ENCODE results near the gene CASK. TPM values are rescaled to one million over a fixed set of nuclear protein-coding genes. Genes with fewer than 3 reads are reported as not detected.

The CASK gene
- total and polyA plus RNA-seq, 2 of the 13 experiments (the other 11 are each of a cell fraction or from before 2014, with no cell fraction given), result 14.5 to 16.0 TPM

DNA sequence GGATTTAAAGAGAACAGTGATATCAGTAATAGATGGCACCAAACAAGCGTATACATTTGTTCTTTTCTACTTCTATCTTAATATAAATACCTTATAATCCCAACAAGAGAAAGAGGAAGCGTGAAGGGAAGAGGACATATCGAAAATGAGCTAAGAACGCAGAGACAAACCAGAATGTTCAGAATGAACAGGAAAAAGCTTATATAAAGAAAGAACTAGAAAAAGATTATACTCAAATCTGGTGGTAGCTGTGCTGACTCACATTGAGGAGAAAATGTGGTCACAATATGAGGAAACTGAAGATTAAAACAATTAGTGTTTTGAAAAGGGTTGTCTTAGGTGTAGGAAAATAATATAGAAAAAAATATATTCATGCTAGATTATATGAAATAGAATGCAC lies 236.6 kb downstream of the CASK start (continued):
- no peak for TF ChIP-seq ZNF382 (CRISPR knock-in tag; IDR thresholded peaks at IDR 0.05; ENCODE audit: borderline replicate concordance)
- TF ChIP-seq MZF1 (CRISPR knock-in tag; IDR thresholded peaks at IDR 0.05; ENCODE audit: borderline replicate concordance), result no peak
- no peak for TF ChIP-seq CHCHD3 (CRISPR knock-in tag; IDR thresholded peaks at IDR 0.05)
- TF ChIP-seq SIN3A (IDR thresholded peaks at IDR 0.05; ENCODE audit: borderline replicate concordance, low read depth, low read length), result no peak
- no peak for TF ChIP-seq ARID2 (CRISPR knock-in tag; IDR thresholded peaks at IDR 0.05; ENCODE audit: borderline replicate concordance)
- TF ChIP-seq BHLHE40 (IDR thresholded peaks at IDR 0.05; ENCODE audit: low read length), result no peak
- TF ChIP-seq, protein P1, sequence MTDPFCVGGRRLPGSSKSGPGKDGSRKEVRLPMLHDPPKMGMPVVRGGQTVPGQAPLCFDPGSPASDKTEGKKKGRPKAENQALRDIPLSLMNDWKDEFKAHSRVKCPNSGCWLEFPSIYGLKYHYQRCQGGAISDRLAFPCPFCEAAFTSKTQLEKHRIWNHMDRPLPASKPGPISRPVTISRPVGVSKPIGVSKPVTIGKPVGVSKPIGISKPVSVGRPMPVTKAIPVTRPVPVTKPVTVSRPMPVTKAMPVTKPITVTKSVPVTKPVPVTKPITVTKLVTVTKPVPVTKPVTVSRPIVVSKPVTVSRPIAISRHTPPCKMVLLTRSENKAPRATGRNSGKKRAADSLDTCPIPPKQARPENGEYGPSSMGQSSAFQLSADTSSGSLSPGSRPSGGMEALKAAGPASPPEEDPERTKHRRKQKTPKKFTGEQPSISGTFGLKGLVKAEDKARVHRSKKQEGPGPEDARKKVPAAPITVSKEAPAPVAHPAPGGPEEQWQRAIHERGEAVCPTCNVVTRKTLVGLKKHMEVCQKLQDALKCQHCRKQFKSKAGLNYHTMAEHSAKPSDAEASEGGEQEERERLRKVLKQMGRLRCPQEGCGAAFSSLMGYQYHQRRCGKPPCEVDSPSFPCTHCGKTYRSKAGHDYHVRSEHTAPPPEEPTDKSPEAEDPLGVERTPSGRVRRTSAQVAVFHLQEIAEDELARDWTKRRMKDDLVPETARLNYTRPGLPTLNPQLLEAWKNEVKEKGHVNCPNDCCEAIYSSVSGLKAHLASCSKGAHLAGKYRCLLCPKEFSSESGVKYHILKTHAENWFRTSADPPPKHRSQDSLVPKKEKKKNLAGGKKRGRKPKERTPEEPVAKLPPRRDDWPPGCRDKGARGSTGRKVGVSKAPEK (CRISPR knock-in tag; IDR thresholded peaks at IDR 0.05; ENCODE audit: borderline replicate concordance), result no peak

DNA sequence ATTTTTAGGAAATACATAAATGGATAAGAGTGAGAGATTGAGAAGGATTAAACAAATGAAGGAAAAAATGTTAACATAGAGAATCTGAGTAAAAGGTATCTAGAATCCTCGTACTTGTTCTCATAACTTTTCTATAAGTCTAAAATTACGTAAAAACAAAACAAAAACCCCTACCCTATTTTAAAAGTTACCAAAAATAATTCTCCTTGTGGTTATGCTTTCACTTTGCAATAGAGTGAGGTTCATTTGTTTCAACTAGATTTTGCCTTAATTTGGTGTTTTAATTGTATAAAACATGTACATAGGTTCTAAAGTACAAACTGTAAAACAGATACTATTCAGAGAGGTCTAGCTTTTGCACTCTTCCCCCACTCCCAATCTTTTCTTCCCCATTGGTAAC lies 238.4 kb downstream of the CASK start:
- FAIRE-seq, result no peak
- Histone ChIP-seq H3K27ac (ENCODE audit: extremely low read length, insufficient read depth, low read length) (no peak overlapping the region), H3K9me3 (ENCODE audit: low read length) (no peaks in the 10 kb centered on the region), H3K36me3 (replicated peaks in 1 of 2; ENCODE audit: control insufficient read depth in 1 of 2, insufficient read depth in 2 of 2, low read length in 2 of 2) (no peaks in the 10 kb centered on the region), H3K9ac (ENCODE audit: insufficient read depth, low read depth, low read length) (no peak overlapping the region), H4K20me1 (ENCODE audit: insufficient read depth, low read length) (no peaks in the 10 kb centered on the region), H3K27me3 (ENCODE audit: control insufficient read depth in 1 of 2, insufficient read depth in 2 of 2, low read length in 2 of 2) (no peaks in the 10 kb centered on the region), H3K4me1 (ENCODE audit: insufficient read depth, low read length) (no peaks in the 10 kb centered on the region), H3K4me2 (ENCODE audit: low read depth, low read length) (no peak overlapping the region), H3K79me2 (ENCODE audit: insufficient read depth, low read length) (no peaks in the 10 kb centered on the region), H3K4me3 (replicated peaks in 1 of 3; ENCODE audit: insufficient read depth in 1 of 3, low read depth in 2 of 3, low read length in 3 of 3) (no peak overlapping the region), H2AFZ (ENCODE audit: low read length) (no peak overlapping the region)
- TF ChIP-seq, protein P2, sequence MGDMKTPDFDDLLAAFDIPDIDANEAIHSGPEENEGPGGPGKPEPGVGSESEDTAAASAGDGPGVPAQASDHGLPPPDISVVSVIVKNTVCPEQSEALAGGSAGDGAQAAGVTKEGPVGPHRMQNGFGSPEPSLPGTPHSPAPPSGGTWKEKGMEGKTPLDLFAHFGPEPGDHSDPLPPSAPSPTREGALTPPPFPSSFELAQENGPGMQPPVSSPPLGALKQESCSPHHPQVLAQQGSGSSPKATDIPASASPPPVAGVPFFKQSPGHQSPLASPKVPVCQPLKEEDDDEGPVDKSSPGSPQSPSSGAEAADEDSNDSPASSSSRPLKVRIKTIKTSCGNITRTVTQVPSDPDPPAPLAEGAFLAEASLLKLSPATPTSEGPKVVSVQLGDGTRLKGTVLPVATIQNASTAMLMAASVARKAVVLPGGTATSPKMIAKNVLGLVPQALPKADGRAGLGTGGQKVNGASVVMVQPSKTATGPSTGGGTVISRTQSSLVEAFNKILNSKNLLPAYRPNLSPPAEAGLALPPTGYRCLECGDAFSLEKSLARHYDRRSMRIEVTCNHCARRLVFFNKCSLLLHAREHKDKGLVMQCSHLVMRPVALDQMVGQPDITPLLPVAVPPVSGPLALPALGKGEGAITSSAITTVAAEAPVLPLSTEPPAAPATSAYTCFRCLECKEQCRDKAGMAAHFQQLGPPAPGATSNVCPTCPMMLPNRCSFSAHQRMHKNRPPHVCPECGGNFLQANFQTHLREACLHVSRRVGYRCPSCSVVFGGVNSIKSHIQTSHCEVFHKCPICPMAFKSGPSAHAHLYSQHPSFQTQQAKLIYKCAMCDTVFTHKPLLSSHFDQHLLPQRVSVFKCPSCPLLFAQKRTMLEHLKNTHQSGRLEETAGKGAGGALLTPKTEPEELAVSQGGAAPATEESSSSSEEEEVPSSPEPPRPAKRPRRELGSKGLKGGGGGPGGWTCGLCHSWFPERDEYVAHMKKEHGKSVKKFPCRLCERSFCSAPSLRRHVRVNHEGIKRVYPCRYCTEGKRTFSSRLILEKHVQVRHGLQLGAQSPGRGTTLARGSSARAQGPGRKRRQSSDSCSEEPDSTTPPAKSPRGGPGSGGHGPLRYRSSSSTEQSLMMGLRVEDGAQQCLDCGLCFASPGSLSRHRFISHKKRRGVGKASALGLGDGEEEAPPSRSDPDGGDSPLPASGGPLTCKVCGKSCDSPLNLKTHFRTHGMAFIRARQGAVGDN (CRISPR knock-in tag; IDR thresholded peaks at IDR 0.05), result no peak
- TF ChIP-seq IRF2 (CRISPR knock-in tag; IDR thresholded peaks at IDR 0.05), result no peak
- intact Hi-C loops (cut with micrococcal nuclease; ENCODE audit: unreplicated experiment), result no loop called here
- no peak for ATAC-seq
- in situ Hi-C loops (cut with HindIII; ENCODE audit: extremely low pct_ligation_motif_present, low pct_unique_long_range_greater_than_20kb), result no loop called here
- no TSS peak for BruUV-seq (replicated peaks)
- ChIA-PET POLR2A (no interaction called here), CTCF (ENCODE audit: low intra/inter-chr PET ratio, low total read pairs) (no interaction called here)
- DNase-seq (ENCODE audit: low spot score), result no peak
- WGBS (ENCODE audit: low lambda C conversion rate), result 98% methylated on average over 2 of the region's 2 CpGs

Data from HepG2 (cell line).